HCT116 (cell line): ENCODE data around the gene LSAMP. TPM values are rescaled to one million over a fixed set of nuclear protein-coding genes. Genes with fewer than 3 reads are reported as not detected.

Experiments
- ATAC-seq: fragments of 200-7000 bp; cut with Tn5 transposase; 2 replicates; pipeline ENCODE4 v1.9.1; 2020; ENCODE audit warnings: mild to moderate bottlenecking, moderate library complexity
- BruUV-seq: library from RNA; stranded (reverse); fragments of 400-500 nt; replicated peaks from 2 replicates; lab custom pipeline; 2021; lab: Mats Ljungman, UMichigan
- CTCF ChIA-PET: fragments of 300-600 bp; sonication (Branson Sonifier 250); formaldehyde crosslinking; loops from one replicate; lab custom pipeline; 2021; ENCODE audit warnings: antibody characterized with exemption; lab: Charles Lee
- POLR2A ChIA-PET: fragments of 300-600, 350-600 bp; sonication (Branson Sonifier 250); formaldehyde crosslinking; loops from one replicate; lab custom pipeline; 2021; ENCODE audit warnings: antibody characterized with exemption; lab: Charles Lee
- RAD21 ChIA-PET, 2 experiments: fragments of 300-600 bp; sonication (Branson Sonifier 250); formaldehyde crosslinking; loops; one replicate each; lab custom pipeline; 2023; ENCODE audit warnings: low total read pairs in 2 of 2; ENCODE audit not compliant: uncharacterized antibody in 2 of 2, unreplicated experiment in 2 of 2, low non-redundant PET in 1 of 2; lab: Charles Lee
- DNase-seq: peaks from one replicate; pipeline ENCODE4 v3.0.0-alpha.2; 2010; ENCODE audit warnings: low read depth, low spot score
- H2AFZ ChIP-seq: fragments of 200-600 bp; shearing (Covaris generic), sonication (generic); 2 replicates; pipeline ENCODE4 v1.6.1; 2017; ENCODE audit warnings: low read depth, mixed run types, mixed read lengths, antibody characterized with exemption, low read length; ENCODE audit not compliant: poor library complexity, severe bottlenecking
- H3K27ac ChIP-seq: 2 replicates; pipeline ENCODE4 v1.5.1; 2012; ENCODE audit warnings: low read depth, low read length
- H3K27me3 ChIP-seq: fragments of 200-600 bp; sonication (generic); 2 replicates; pipeline ENCODE4 v1.6.1; 2016; ENCODE audit warnings: mixed run types, low read length, mixed read lengths; ENCODE audit not compliant: insufficient read depth
- H3K36me3 ChIP-seq, 2 experiments: fragments of 200-500 bp in 1 of 2; fragments of 200-600 bp in 1 of 2; sonication (Bioruptor generic) in 1 of 2; sonication (generic) in 1 of 2; 2 replicates each; pipeline versions ENCODE4 v1.5.1 to v1.6.1; 2014 to 2016; ENCODE audit warnings: low read length in 2 of 2, inconsistent platforms in 1 of 2, mixed read lengths in 1 of 2, mixed run types in 1 of 2; ENCODE audit not compliant: insufficient read depth in 2 of 2, control insufficient read depth in 1 of 2
- H3K4me1 ChIP-seq, 2 experiments: fragments of 200-600 bp in 1 of 2; sonication (generic) in 1 of 2; 2 replicates each; pipeline versions ENCODE4 v1.5.1 to v1.6.1; 2012 to 2017; ENCODE audit warnings: low read length in 2 of 2, inconsistent platforms in 1 of 2, mild to moderate bottlenecking in 1 of 2, mixed read lengths in 1 of 2, mixed run types in 1 of 2, moderate library complexity in 1 of 2; ENCODE audit not compliant: insufficient read depth in 2 of 2, control insufficient read depth in 1 of 2
- H3K4me2 ChIP-seq: fragments of 200-600 bp; sonication (generic); 2 replicates; pipeline ENCODE4 v1.6.1; 2017; ENCODE audit warnings: mixed run types, low read length, mixed read lengths
- H3K4me3 ChIP-seq, 2 experiments: fragments of 200-600 bp in 1 of 2; sonication (generic) in 1 of 2; replicated peaks in 1 of 2; 2 replicates each; pipeline ENCODE4 v1.5.1; 2011 to 2016; ENCODE audit warnings: low read length in 2 of 2, control low read depth in 1 of 2, low read depth in 1 of 2, mild to moderate bottlenecking in 1 of 2, mixed read lengths in 1 of 2, mixed run types in 1 of 2
- H3K79me2 ChIP-seq: fragments of 200-600 bp; sonication (generic); 2 replicates; pipeline ENCODE4 v1.6.1; 2017; ENCODE audit warnings: mild to moderate bottlenecking, mixed run types, low read length, moderate library complexity, mixed read lengths; ENCODE audit not compliant: insufficient read depth
- H3K9ac ChIP-seq: fragments of 200-600 bp; sonication (generic); 2 replicates; pipeline ENCODE4 v1.6.1; 2016; ENCODE audit warnings: low read length, mixed read lengths
- H3K9me2 ChIP-seq: fragments of 200-600 bp; sonication (generic), shearing (Covaris generic); 2 replicates; pipeline ENCODE4 v1.6.1; 2017; ENCODE audit warnings: mixed run types, mild to moderate bottlenecking, moderate library complexity; ENCODE audit not compliant: insufficient read depth
- H3K9me3 ChIP-seq, 2 experiments: fragments of 200-500 bp in 1 of 2; fragments of 200-600 bp in 1 of 2; sonication (Bioruptor generic) in 1 of 2; sonication (generic) in 1 of 2; 2 replicates each; pipeline ENCODE4 v1.6.1; 2014 to 2017; ENCODE audit warnings: low read length in 2 of 2, mixed read lengths in 2 of 2, inconsistent platforms in 1 of 2, low read depth in 1 of 2, mild to moderate bottlenecking in 1 of 2, mixed run types in 1 of 2, moderate library complexity in 1 of 2; ENCODE audit not compliant: control insufficient read depth in 1 of 2, insufficient read depth in 1 of 2
- H4K20me1 ChIP-seq: fragments of 200-600 bp; sonication (generic), shearing (Covaris generic); 2 replicates; pipeline ENCODE4 v1.6.1; 2017; ENCODE audit warnings: mixed run types, mild to moderate bottlenecking, moderate library complexity; ENCODE audit not compliant: insufficient read depth
- POLR2A ChIP-seq: IDR thresholded peaks from 2 replicates; pipeline ENCODE4 v1.7.0; 2011; ENCODE audit warnings: borderline replicate concordance; ENCODE audit not compliant: insufficient read depth, insufficient read length; ENCODE audit errors: extremely low read depth
- SRF ChIP-seq: IDR thresholded peaks from 2 replicates; pipeline ENCODE4 v1.6.1; 2012; ENCODE audit warnings: low read depth
- TCF7L2 ChIP-seq: IDR thresholded peaks from 2 replicates; pipeline ENCODE4 v1.7.0; 2011; ENCODE audit warnings: borderline replicate concordance, inconsistent platforms; ENCODE audit not compliant: insufficient read depth, insufficient read length; ENCODE audit errors: extremely low read depth
- YY1 ChIP-seq: IDR thresholded peaks from 2 replicates; pipeline ENCODE4 v1.6.1; 2011; ENCODE audit warnings: low read length, low read depth, moderate library complexity, mild to moderate bottlenecking; ENCODE audit not compliant: insufficient replicate concordance; ENCODE audit errors: extremely low read depth
- intact Hi-C: fragments of 100-400 bp; cut with micrococcal nuclease; formaldehyde crosslinking; loops from 2 replicates; pipeline ENCODE4 v1.10.0; 2022
- total RNA-seq: library from RNA; stranded (reverse); gene quantifications from one replicate; pipeline ENCODE4 v1.2.1, GENCODE V29; 2021; ENCODE audit not compliant: unreplicated experiment

The LSAMP gene
- total RNA-seq, 1 experiment from 2014 or later: 0.25 TPM

DNA sequence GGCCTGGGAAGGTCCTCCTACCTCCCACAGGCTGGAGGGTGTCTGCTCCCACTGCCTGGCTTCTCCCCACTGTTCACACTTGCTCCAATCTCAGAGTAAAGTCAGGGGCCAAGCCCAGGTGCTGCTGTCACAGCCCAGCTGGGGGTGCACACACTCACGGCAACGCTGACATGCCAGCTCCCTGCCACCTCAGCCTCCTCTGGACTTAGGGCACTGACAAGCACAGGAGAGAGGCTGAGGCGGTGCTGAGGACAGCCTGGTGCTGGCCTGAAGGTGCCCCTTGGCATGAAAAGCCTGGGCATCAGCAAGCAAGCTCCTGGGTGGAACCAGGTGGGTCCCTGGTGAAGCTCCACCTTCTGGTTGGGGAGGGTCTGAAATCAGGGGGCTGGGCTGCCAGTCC, 53.0 kb downstream of the LSAMP start:
- RAD21 ChIA-PET: no interaction called here
- no peaks in the 10 kb centered on the region for H3K9me3 ChIP-seq
- no peak overlapping the region for H3K9ac ChIP-seq
- no TSS peak for BruUV-seq
- no peak overlapping the region for H3K27ac ChIP-seq
- CTCF ChIA-PET: no interaction called here
- H3K9me2 ChIP-seq: no peaks in the 10 kb centered on the region
- no peak overlapping the region for H3K4me3 ChIP-seq
- H3K79me2 ChIP-seq: no peaks in the 10 kb centered on the region
- H3K36me3 ChIP-seq: no peaks in the 10 kb centered on the region
- H4K20me1 ChIP-seq: no peaks in the 10 kb centered on the region
- POLR2A ChIA-PET: no interaction called here
- TF ChIP-seq SRF (no peak), YY1 (no peak), TCF7L2 (no peak)
- intact Hi-C loops: no loop called here
- H3K27me3 ChIP-seq: peaks cover 12% of the 10 kb centered on the region; the same call in 1 of the 2 replicates
- DNase-seq: no peak
- H3K4me1 ChIP-seq: no peaks in the 10 kb centered on the region
- H3K4me2 ChIP-seq: no peak overlapping the region
- no peak overlapping the region for H2AFZ ChIP-seq
- ATAC-seq: no peak

DNA sequence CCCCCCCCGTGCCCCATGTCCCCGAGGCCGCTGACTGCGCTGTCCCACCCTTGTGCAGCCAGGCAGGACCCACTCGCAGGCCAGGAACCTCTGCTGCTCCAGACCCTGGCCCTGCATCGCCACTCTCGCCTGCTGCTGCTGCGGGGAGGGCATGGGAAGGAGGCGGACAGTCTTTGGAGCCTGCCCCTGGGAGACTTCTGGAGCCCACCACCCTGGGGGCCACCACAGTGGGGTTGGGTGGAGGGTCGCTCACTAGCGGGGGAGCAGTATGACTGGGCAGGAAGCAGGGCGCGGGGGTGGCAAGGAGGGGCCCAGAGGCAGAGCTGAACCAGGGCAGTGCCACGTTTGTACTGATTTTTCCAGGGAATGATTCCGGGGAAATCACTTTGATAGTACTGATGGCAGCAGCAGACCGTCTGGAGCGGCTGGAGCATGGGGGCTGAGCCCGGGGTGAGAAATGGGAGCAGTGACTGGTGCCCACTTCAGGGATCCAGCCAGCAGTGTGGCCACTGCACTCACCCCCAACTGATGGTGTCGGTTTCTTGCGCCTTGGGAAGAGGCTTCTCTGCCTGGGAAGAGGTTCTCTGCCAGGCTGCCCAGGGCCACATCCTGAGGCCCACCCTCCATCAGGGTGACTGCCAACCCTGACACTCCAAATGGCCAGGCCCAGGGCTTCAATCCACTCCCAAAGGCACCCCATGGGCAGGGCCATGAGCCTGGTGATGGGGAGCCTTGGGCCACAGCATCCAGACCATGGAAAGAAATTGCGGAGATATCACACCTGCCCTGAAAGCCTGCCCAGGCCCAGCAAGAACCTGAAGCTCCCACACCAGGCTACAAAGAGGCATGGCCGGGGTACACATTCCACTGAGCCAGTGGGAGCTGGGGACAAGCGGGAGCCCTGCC, 53.7 kb downstream of the LSAMP start:
- ChIA-PET POLR2A (no interaction called here), RAD21 (no interaction called here), CTCF (no interaction called here)
- Histone ChIP-seq H3K9ac (no peak overlapping the region), H3K79me2 (no peaks in the 10 kb centered on the region), H3K9me3 (no peaks in the 10 kb centered on the region), H3K4me1 (no peaks in the 10 kb centered on the region), H3K27ac (no peak overlapping the region), H2AFZ (no peak overlapping the region), H3K4me2 (no peak overlapping the region), H4K20me1 (no peaks in the 10 kb centered on the region), H3K36me3 (no peaks in the 10 kb centered on the region), H3K4me3 (no peak overlapping the region), H3K9me2 (no peaks in the 10 kb centered on the region), H3K27me3 (peaks cover 12% of the 10 kb centered on the region; the same call in 1 of the 2 replicates)
- no peak for DNase-seq
- ATAC-seq: no peak
- TF ChIP-seq POLR2A: no peak
- intact Hi-C loops: no loop called here
- BruUV-seq: no TSS peak
